K562 (cell line): ENCODE data around the gene KLHL41. TPM values are rescaled to one million over a fixed set of nuclear protein-coding genes. Genes with fewer than 3 reads are reported as not detected.

Experiments
- ATAC-seq: fragments of 200-7000 bp; cut with Tn5 transposase; 3 replicates; pipeline ENCODE4 v1.9.1; 2020; ENCODE audit warnings: moderate library complexity
- BruUV-seq: library from RNA; stranded (reverse); fragments of 400-500 nt; replicated peaks from 2 replicates; lab custom pipeline; 2021; lab: Mats Ljungman, UMichigan
- CTCF ChIA-PET: fragments of 300-600 bp; formaldehyde crosslinking; extraction: SDS; loops from one replicate; lab custom pipeline; 2021; ENCODE audit warnings: low intra/inter-chr PET ratio; lab: Yijun Ruan, JAX
- POLR2A ChIA-PET: fragments of 300-600, 350-650 bp; sonication (Branson Sonifier 250); formaldehyde crosslinking; extraction: SDS; loops from one replicate; lab custom pipeline; 2021; ENCODE audit warnings: antibody characterized with exemption, inconsistent platforms; lab: Yijun Ruan, JAX
- DNase-seq, 4 experiments: peaks; one replicate each; pipeline versions ENCODE4 v3.0.0 to v3.0.0-alpha.2; 2011 to 2018; ENCODE audit warnings: low spot score in 3 of 4, mixed read lengths in 3 of 4; ENCODE audit errors: extremely low read depth in 1 of 4
- FAIRE-seq: peaks from 2 replicates; lab custom pipeline; 2011; peaks lifted over from hg19 to GRCh38; lab: Jason Lieb, UNC
- H2AFZ ChIP-seq: 2 replicates; pipeline ENCODE4 v1.6.0; 2011; ENCODE audit warnings: low read depth, low read length, control low read depth, inconsistent platforms
- H3K27ac ChIP-seq: fragments of 200-600 bp; 3 replicates; pipeline ENCODE4 v1.8.0; 2011; ENCODE audit warnings: low read depth, mild to moderate bottlenecking, control low read depth, inconsistent platforms, low read length, moderate library complexity, mixed read lengths; ENCODE audit errors: extremely low read depth
- H3K27me3 ChIP-seq, 2 experiments: fragments of 300-600 bp in 1 of 2; 2 replicates in 1 of 2; 3 replicates in 1 of 2; pipeline versions ENCODE4 v1.6.0 to v1.8.0; 2011; ENCODE audit warnings: inconsistent platforms in 2 of 2, low read length in 2 of 2, mild to moderate bottlenecking in 1 of 2, mixed read lengths in 1 of 2, moderate library complexity in 1 of 2; ENCODE audit not compliant: control insufficient read depth in 2 of 2, insufficient read depth in 2 of 2
- H3K36me3 ChIP-seq: fragments of 300-600 bp; 3 replicates; pipeline ENCODE4 v1.8.0; 2011; ENCODE audit warnings: mild to moderate bottlenecking, low read length, inconsistent platforms; ENCODE audit not compliant: control insufficient read depth, insufficient read depth
- H3K4me1 ChIP-seq, 2 experiments: fragments of 200-600 bp in 1 of 2; replicated peaks in 1 of 2; 2 replicates in 1 of 2; 3 replicates in 1 of 2; pipeline versions ENCODE4 v1.5.1 to v1.8.0; 2011; ENCODE audit warnings: inconsistent platforms in 2 of 2, low read length in 2 of 2, mild to moderate bottlenecking in 1 of 2, mixed read lengths in 1 of 2, moderate library complexity in 1 of 2; ENCODE audit not compliant: control insufficient read depth in 2 of 2, insufficient read depth in 2 of 2
- H3K4me2 ChIP-seq: 2 replicates; pipeline ENCODE4 v1.6.1; 2011; ENCODE audit warnings: low read length, control low read depth, inconsistent platforms, mixed read lengths; ENCODE audit not compliant: insufficient read depth
- H3K4me3 ChIP-seq: fragments of 200-600 bp; sonication (generic), shearing (Covaris generic); 2 replicates; pipeline ENCODE4 v1.5.1; 2016; ENCODE audit warnings: control low read depth, inconsistent platforms
- H3K79me2 ChIP-seq: fragments of 200-600 bp; 3 replicates; pipeline ENCODE4 v1.8.0; 2011; ENCODE audit warnings: low read length, inconsistent platforms; ENCODE audit not compliant: control insufficient read depth, insufficient read depth
- H3K9ac ChIP-seq, 2 experiments: 2 replicates each; pipeline versions ENCODE4 v1.6.0 to v1.6.1; 2011; ENCODE audit warnings: low read depth in 2 of 2, low read length in 2 of 2, control low read depth in 1 of 2, inconsistent platforms in 1 of 2, mild to moderate bottlenecking in 1 of 2, mixed read lengths in 1 of 2; ENCODE audit not compliant: insufficient read depth in 1 of 2
- H3K9me1 ChIP-seq: one replicate; pipeline ENCODE4 v1.6.0; 2011; ENCODE audit warnings: inconsistent platforms, mild to moderate bottlenecking, low read length, moderate library complexity; ENCODE audit not compliant: control insufficient read depth, insufficient read depth
- H3K9me3 ChIP-seq: replicated peaks from 2 replicates; pipeline ENCODE4 v1.5.1; 2011; ENCODE audit warnings: low read depth, low read length, inconsistent platforms; ENCODE audit not compliant: control insufficient read depth, insufficient read depth
- H4K20me1 ChIP-seq: replicated peaks from 2 replicates; pipeline ENCODE4 v1.6.1; 2011; ENCODE audit warnings: low read length, inconsistent platforms, mixed read lengths; ENCODE audit not compliant: control insufficient read depth, insufficient read depth
- ETV1 ChIP-seq: fragments of 450-650 bp; conservative IDR thresholded peaks from 2 replicates; pipeline ENCODE4 v1.6.1; 2016; ENCODE audit warnings: missing genetic modification characterization, control low read depth, low read depth, missing compliant biosample characterization
- LARP7 ChIP-seq: fragments of 450-650 bp; IDR thresholded peaks from 2 replicates; pipeline ENCODE4 v1.6.1; 2016
- MAFF ChIP-seq: IDR thresholded peaks from 2 replicates; pipeline ENCODE4 v1.6.1; 2012; ENCODE audit warnings: low read length, improper control_type of control experiment
- MBD2 ChIP-seq: sonication (generic); IDR thresholded peaks from 2 replicates; pipeline ENCODE4 v1.6.1; 2016; ENCODE audit warnings: low read depth, borderline replicate concordance
- PBX2 ChIP-seq, 2 experiments: IDR thresholded peaks in 1 of 2; conservative IDR thresholded peaks in 1 of 2; 2 replicates each; pipeline ENCODE4 v1.6.1; 2016; ENCODE audit warnings: low read depth in 2 of 2, mild to moderate bottlenecking in 1 of 2, missing compliant biosample characterization in 1 of 2, missing genetic modification characterization in 1 of 2, moderate library complexity in 1 of 2
- RFX5 ChIP-seq: IDR thresholded peaks from 2 replicates; pipeline ENCODE4 v1.6.1; 2011; ENCODE audit warnings: low read depth, mild to moderate bottlenecking, improper control_type of control experiment, low read length
- RNF219 ChIP-seq: fragments of 250-450 bp; sonication (Bioruptor Pico); IDR thresholded peaks from 2 replicates; pipeline ENCODE4 v1.5.0; 2022; ENCODE audit warnings: mild to moderate bottlenecking
- STAT5A ChIP-seq: IDR thresholded peaks from 2 replicates; pipeline ENCODE4 v1.6.1; 2012; ENCODE audit warnings: low read length, inconsistent platforms, borderline replicate concordance
- ZBTB7A ChIP-seq: IDR thresholded peaks from 2 replicates; pipeline ENCODE4 v1.6.1; 2011; ENCODE audit warnings: low read depth, mild to moderate bottlenecking, low read length, moderate library complexity, borderline replicate concordance; ENCODE audit not compliant: control insufficient read depth
- ZNF696 ChIP-seq: fragments of 250-450 bp; sonication (Bioruptor Pico); conservative IDR thresholded peaks from 2 replicates; pipeline ENCODE4 v1.4.0; 2020; ENCODE audit warnings: mild to moderate bottlenecking, moderate library complexity
- WGBS: fragments of 100-300 bp; shearing (Covaris generic); methylation state at CpG from one replicate; pipeline ENCODE4 v1.1.6; 2016; ENCODE audit warnings: low coverage, mixed read lengths; ENCODE audit not compliant: insufficient coverage; ENCODE audit errors: missing lambda C conversion rate; 5-methylcytosine and 5-hydroxymethylcytosine counted together
- in situ Hi-C: fragments of 300-500 bp; cut with MboI; formaldehyde crosslinking; loops from 4 replicates; pipeline ENCODE4 v1.15.0; 2018; ENCODE audit warnings: inconsistent platforms, mixed read lengths
- intact Hi-C: fragments of 100-400 bp; cut with micrococcal nuclease; formaldehyde crosslinking; loops from 2 replicates; pipeline ENCODE4 v1.14.2; 2022
- polyA plus RNA-seq, 8 experiments: library from polyadenylated mRNA; depleted of rRNA in 4 of 8; stranded (reverse) in 5 of 8; unstranded in 3 of 8; fragments of >200 nt; fragmentation: Nextera tagmentation in 2 of 8; fragmentation: Illumina TruSeq in 1 of 8; extraction: Ambion mirVana in 2 of 8; extraction: Trizol in 1 of 8; gene quantifications; 2 replicates each; pipeline versions ENCODE4 v1.2.1 to v1.2.3, GENCODE V29; 2011 to 2014; ENCODE audit warnings: inconsistent platforms in 1 of 8, missing spikeins in 1 of 8
- total RNA-seq, 7 experiments: library from RNA; depleted of rRNA in 6 of 7; stranded (reverse); fragments of >200 nt in 6 of 7; fragmentation: Illumina TruSeq in 2 of 7; extraction: Trizol in 2 of 7; gene quantifications; 2 replicates each; pipeline versions ENCODE4 v1.2.1 to v1.2.3, GENCODE V29; 2011 to 2021; ENCODE audit warnings: low replicate concordance in 1 of 7

The KLHL41 gene
- total and polyA plus RNA-seq, 9 of the 15 experiments (the other 6 are each of a cell fraction or from before 2014, with no cell fraction given): 0.05 to 1.5 (median 0.09) TPM

GRCh38 chr2:169510496-169510895 is 994 bp downstream of the KLHL41 start (continued):
- TF ChIP-seq PBX2 (CRISPR knock-in tag; IDR thresholded peaks at IDR 0.05; ENCODE audit: low read depth) (no peak), PBX2 (tag; conservative IDR thresholded peaks at IDR 0.05; ENCODE audit: low read depth) (no peak), MBD2 (no peak), ZNF696 (CRISPR knock-in tag) (no peak), STAT5A (no peak), LARP7 (no peak), MAFF (no peak)

- H3K27me3 ChIP-seq: no peaks in the 10 kb centered on the region
- in situ Hi-C loops: no loop called here
- 41% methylated on average over 1 of the region's 1 CpG for WGBS
- DNase-seq (no peak), FAIRE-seq (no peak), ATAC-seq (no peak)
- H3K4me2 ChIP-seq: no peak overlapping the region
- peaks cover 0 to 7% of the 10 kb centered on the region in 2 experiments; a peak in 2 of 5 replicates for H3K4me1 ChIP-seq
- POLR2A ChIA-PET: no interaction called here
- no TSS peak for BruUV-seq
- H2AFZ ChIP-seq: no peak overlapping the region
- H3K27ac ChIP-seq: no peak overlapping the region
- H3K9ac ChIP-seq: no peak overlapping the region
- intact Hi-C loops: no loop called here
- no peaks in the 10 kb centered on the region for H3K36me3 ChIP-seq
- no peaks in the 10 kb centered on the region for H3K9me1 ChIP-seq
- no peaks in the 10 kb centered on the region for H3K79me2 ChIP-seq
- H3K9me3 ChIP-seq: no peaks in the 10 kb centered on the region
- TF ChIP-seq RFX5 (no peak), ETV1 (tag) (no peak), RNF219 (CRISPR knock-in tag) (no peak), ZBTB7A (no peak)
- CTCF ChIA-PET: no interaction called here
- H3K4me3 ChIP-seq: no peak overlapping the region
- H4K20me1 ChIP-seq: no peaks in the 10 kb centered on the region
These were observed 2.3 kb downstream of the KLHL41 start for GRCh38 chr2:169511818-169512217.
